KMS-11 (cell line): ENCODE results near the gene ATP8A1.

ENCODE experiments used
- H2AFZ ChIP-seq: fragments of 200-600 bp; sonication (generic); 2 replicates; pipeline ENCODE4 v1.6.1; 2016; ENCODE audit warnings: antibody characterized with exemption, mixed run types, low read depth
- H3K27ac ChIP-seq: fragments of 200-600 bp; sonication (generic); 2 replicates; pipeline ENCODE4 v1.6.1; 2016; ENCODE audit warnings: mild to moderate bottlenecking, mixed run types
- H3K27me3 ChIP-seq: fragments of 200-600 bp; sonication (generic); 2 replicates; pipeline ENCODE4 v1.6.1; 2017; ENCODE audit warnings: mild to moderate bottlenecking, low read depth, mixed run types, moderate library complexity; ENCODE audit not compliant: insufficient read depth
- H3K36me3 ChIP-seq: fragments of 200-600 bp; sonication (generic); 2 replicates; pipeline ENCODE4 v1.6.1; 2017; ENCODE audit warnings: mild to moderate bottlenecking, mixed run types; ENCODE audit not compliant: insufficient read depth
- H3K4me1 ChIP-seq: fragments of 200-600 bp; sonication (generic); 2 replicates; pipeline ENCODE4 v1.6.1; 2016; ENCODE audit warnings: mild to moderate bottlenecking, low read depth, mixed run types; ENCODE audit not compliant: poor library complexity, severe bottlenecking
- H3K4me2 ChIP-seq: fragments of 200-600 bp; sonication (generic); 2 replicates; pipeline ENCODE4 v1.7.0; 2016; ENCODE audit warnings: mild to moderate bottlenecking, mixed run types
- H3K4me3 ChIP-seq: fragments of 200-600 bp; sonication (generic); IDR thresholded peaks from 2 replicates; pipeline ENCODE4 v1.6.1; 2017; ENCODE audit warnings: low read depth, low read length, mixed read lengths; ENCODE audit not compliant: insufficient read depth
- H3K79me2 ChIP-seq: fragments of 200-600 bp; sonication (generic); 2 replicates; pipeline ENCODE4 v1.6.1; 2016; ENCODE audit warnings: low read depth, mixed run types; ENCODE audit not compliant: insufficient read depth
- H3K9ac ChIP-seq: fragments of 200-600 bp; sonication (generic); 2 replicates; pipeline ENCODE4 v1.6.1; 2016; ENCODE audit warnings: mild to moderate bottlenecking, mixed run types
- H4K20me1 ChIP-seq: fragments of 200-600 bp; sonication (generic); 2 replicates; pipeline ENCODE4 v1.6.1; 2016; ENCODE audit warnings: mild to moderate bottlenecking, mixed run types; ENCODE audit not compliant: insufficient read depth
- TF ChIP-seq, protein P1 (sequence below): fragments of 200-600 bp; sonication (generic); conservative IDR thresholded peaks from 2 replicates; pipeline ENCODE4 v1.6.1; 2017; ENCODE audit warnings: low read depth, mild to moderate bottlenecking, antibody characterized with exemption, low read length, moderate library complexity, mixed read lengths

Gene ATP8A1

GRCh38 chr4:42638993-42639392 is 17.9 kb downstream of the ATP8A1 start:
- no peaks in the 10 kb centered on the region for H4K20me1 ChIP-seq
- H3K4me2 ChIP-seq: peak overlapping the region; percentile 54
- no peak overlapping the region for H2AFZ ChIP-seq
- TF ChIP-seq, protein P1, sequence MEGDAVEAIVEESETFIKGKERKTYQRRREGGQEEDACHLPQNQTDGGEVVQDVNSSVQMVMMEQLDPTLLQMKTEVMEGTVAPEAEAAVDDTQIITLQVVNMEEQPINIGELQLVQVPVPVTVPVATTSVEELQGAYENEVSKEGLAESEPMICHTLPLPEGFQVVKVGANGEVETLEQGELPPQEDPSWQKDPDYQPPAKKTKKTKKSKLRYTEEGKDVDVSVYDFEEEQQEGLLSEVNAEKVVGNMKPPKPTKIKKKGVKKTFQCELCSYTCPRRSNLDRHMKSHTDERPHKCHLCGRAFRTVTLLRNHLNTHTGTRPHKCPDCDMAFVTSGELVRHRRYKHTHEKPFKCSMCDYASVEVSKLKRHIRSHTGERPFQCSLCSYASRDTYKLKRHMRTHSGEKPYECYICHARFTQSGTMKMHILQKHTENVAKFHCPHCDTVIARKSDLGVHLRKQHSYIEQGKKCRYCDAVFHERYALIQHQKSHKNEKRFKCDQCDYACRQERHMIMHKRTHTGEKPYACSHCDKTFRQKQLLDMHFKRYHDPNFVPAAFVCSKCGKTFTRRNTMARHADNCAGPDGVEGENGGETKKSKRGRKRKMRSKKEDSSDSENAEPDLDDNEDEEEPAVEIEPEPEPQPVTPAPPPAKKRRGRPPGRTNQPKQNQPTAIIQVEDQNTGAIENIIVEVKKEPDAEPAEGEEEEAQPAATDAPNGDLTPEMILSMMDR: no peak
- no peaks in the 10 kb centered on the region for H3K27me3 ChIP-seq
- H3K36me3 ChIP-seq: no peaks in the 10 kb centered on the region
- H3K79me2 ChIP-seq: no peaks in the 10 kb centered on the region
- peaks cover 65% of the 10 kb centered on the region for H3K4me1 ChIP-seq
- H3K9ac ChIP-seq: peak overlapping the region; percentile 18; the same call in 1 of the 2 replicates
- H3K27ac ChIP-seq: peak overlapping the region; percentile 65
- H3K4me3 ChIP-seq: no peak overlapping the region

GRCh38 chr4:42638321-42638720 is 18.6 kb downstream of the ATP8A1 start:
- TF ChIP-seq, protein P1: no peak
- H2AFZ ChIP-seq: no peak overlapping the region
- H3K36me3 ChIP-seq: no peaks in the 10 kb centered on the region
- H3K4me3 ChIP-seq: no peak overlapping the region
- H3K4me2 ChIP-seq: peak overlapping the region; percentile 54
- H3K27ac ChIP-seq: peak overlapping the region; percentile 65
- peaks cover 62% of the 10 kb centered on the region for H3K4me1 ChIP-seq
- H3K9ac ChIP-seq: no peak overlapping the region
- H4K20me1 ChIP-seq: no peaks in the 10 kb centered on the region
- H3K79me2 ChIP-seq: no peaks in the 10 kb centered on the region
- H3K27me3 ChIP-seq: no peaks in the 10 kb centered on the region

DNA sequence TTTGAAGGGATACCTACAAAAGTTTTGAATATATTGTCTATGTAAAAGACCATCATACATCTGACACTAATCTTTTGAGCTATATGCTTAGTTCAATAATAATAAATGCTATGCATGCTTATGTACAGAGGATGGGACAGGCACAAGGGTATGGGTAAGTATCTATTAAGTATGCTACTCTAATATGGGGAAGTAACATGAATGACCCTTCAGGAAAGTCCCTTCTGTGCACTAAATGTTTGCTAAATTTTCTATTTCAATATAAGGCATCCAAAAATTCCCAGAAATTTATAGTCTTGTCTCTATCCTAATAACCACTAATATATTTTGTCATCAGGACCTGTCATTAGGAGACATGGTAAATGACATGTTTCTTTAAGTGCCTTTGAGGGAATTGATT is 19.0 kb downstream of the ATP8A1 start:
- Histone ChIP-seq H3K27ac (no peak overlapping the region), H3K79me2 (no peaks in the 10 kb centered on the region), H4K20me1 (no peaks in the 10 kb centered on the region), H3K27me3 (no peaks in the 10 kb centered on the region), H3K4me2 (peak overlapping the region; percentile 54; the same call in 1 of the 2 replicates), H3K4me1 (peaks cover 62% of the 10 kb centered on the region), H3K36me3 (no peaks in the 10 kb centered on the region), H3K4me3 (no peak overlapping the region), H3K9ac (no peak overlapping the region), H2AFZ (no peak overlapping the region)
- TF ChIP-seq, protein P1: no peak

GRCh38 chr4:42637104-42637503 is 19.8 kb downstream of the ATP8A1 start:
- H3K79me2 ChIP-seq: no peaks in the 10 kb centered on the region
- H3K36me3 ChIP-seq: no peaks in the 10 kb centered on the region
- H3K4me2 ChIP-seq: no peak overlapping the region
- TF ChIP-seq, protein P1: no peak
- H3K4me3 ChIP-seq: no peak overlapping the region
- H3K9ac ChIP-seq: no peak overlapping the region
- no peak overlapping the region for H2AFZ ChIP-seq
- H3K27ac ChIP-seq: no peak overlapping the region
- no peaks in the 10 kb centered on the region for H4K20me1 ChIP-seq
- H3K27me3 ChIP-seq: no peaks in the 10 kb centered on the region
- H3K4me1 ChIP-seq: peaks cover 56% of the 10 kb centered on the region

GRCh38 chr4:42636645-42636949 is 20.3 kb downstream of the ATP8A1 start:
- Histone ChIP-seq H3K27ac (no peak overlapping the region), H3K79me2 (no peaks in the 10 kb centered on the region), H3K4me1 (peaks cover 51% of the 10 kb centered on the region), H2AFZ (no peak overlapping the region), H3K9ac (no peak overlapping the region), H3K4me2 (no peak overlapping the region), H3K27me3 (no peaks in the 10 kb centered on the region), H4K20me1 (no peaks in the 10 kb centered on the region), H3K36me3 (no peaks in the 10 kb centered on the region), H3K4me3 (no peak overlapping the region)
- TF ChIP-seq, protein P1: no peak
